Cortex of kidney (tissue), 1 donor: ENCODE data around the gene NES.
"Not testable (repeated sequence)": the region's sequence is repeated elsewhere in the genome, so short reads cannot be mapped to it uniquely, and the experiment has no call there.

Experiments
- DNase-seq: peaks from one replicate; lab custom pipeline; 2025; lab: John Stamatoyannopoulos, UW

The NES gene

GRCh38 chr1:156645056-156645455 lies 32.2 kb downstream of the NES start:
- DNase-seq = no peak

- no peak for DNase-seq
These were observed 32.6 kb downstream of the NES start for GRCh38 chr1:156644640-156645039.

GRCh38 chr1:156644146-156644545 lies 33.1 kb downstream of the NES start:
- DNase-seq = no peak

GRCh38 chr1:156643778-156644092 lies 33.5 kb downstream of the NES start:
- no peak for DNase-seq

GRCh38 chr1:156643049-156643777 lies 34.0 kb downstream of the NES start:
- DNase-seq = no peak

- DNase-seq = no peak
These were observed 34.8 kb downstream of the NES start for GRCh38 chr1:156642265-156643048.

- DNase-seq = no peak
These were observed 35.4 kb downstream of the NES start, which contains the start of gene BCAN for GRCh38 chr1:156641761-156642264. BCAN (plus strand) TSS chr1:156642117; CDS start chr1:156646055, 3,938 bp downstream.

GRCh38 chr1:156640842-156641706 lies 36.1 kb downstream of the NES start:
- DNase-seq = no peak

- no peak for DNase-seq
These were observed 37.6 kb downstream of the NES start for GRCh38 chr1:156639601-156640101.

GRCh38 chr1:156638189-156638985 lies 38.8 kb downstream of the NES start:
- DNase-seq = no peak

- DNase-seq = no peak
These were observed 44.9 kb downstream of the NES start for GRCh38 chr1:156632355-156632754.

- not testable (repeated sequence) for DNase-seq
These were observed 46.1 kb downstream of the NES start for GRCh38 chr1:156631152-156631551.

- no peak for DNase-seq
These were observed 47.3 kb downstream of the NES start for GRCh38 chr1:156629823-156630449.

- DNase-seq = no peak
These were observed 49.8 kb downstream of the NES start for GRCh38 chr1:156627313-156627880.

GRCh38 chr1:156626079-156626438 lies 51.1 kb downstream of the NES start:
- no peak for DNase-seq

- no peak for DNase-seq
These were observed 51.6 kb downstream of the NES start for GRCh38 chr1:156625436-156626078.

GRCh38 chr1:156624814-156625435 lies 52.3 kb downstream of the NES start:
- no peak for DNase-seq

- no peak for DNase-seq
These were observed 53.0 kb downstream of the NES start for GRCh38 chr1:156623946-156624813.
